Osteocyte (in vitro differentiated cells): ENCODE measurements around the gene CNGA4. TPM values are rescaled to one million over a fixed set of nuclear protein-coding genes. Genes with fewer than 3 reads are reported as not detected.

Experiments
- DNase-seq: peaks from one replicate; pipeline ENCODE4 v3.0.0; 2021; ENCODE audit warnings: mixed read lengths; ENCODE audit not compliant: unreplicated experiment; ENCODE audit errors: extremely low spot score
- H3K27ac Mint-ChIP-seq: one replicate; pipeline ENCODE4 v1.8.0; 2021; ENCODE audit warnings: mild to moderate bottlenecking, mixed read lengths; ENCODE audit not compliant: unreplicated experiment
- H3K27me3 Mint-ChIP-seq: one replicate; pipeline ENCODE4 v1.8.0; 2021; ENCODE audit warnings: mixed read lengths; ENCODE audit not compliant: unreplicated experiment
- H3K36me3 Mint-ChIP-seq: one replicate; pipeline ENCODE4 v1.8.0; 2021; ENCODE audit warnings: mixed read lengths; ENCODE audit not compliant: unreplicated experiment
- H3K4me1 Mint-ChIP-seq: one replicate; pipeline ENCODE4 v1.8.0; 2021; ENCODE audit warnings: mixed read lengths; ENCODE audit not compliant: unreplicated experiment
- H3K4me3 Mint-ChIP-seq: one replicate; pipeline ENCODE4 v1.8.0; 2021; ENCODE audit warnings: mild to moderate bottlenecking, moderate library complexity, mixed read lengths; ENCODE audit not compliant: unreplicated experiment
- H3K9me3 Mint-ChIP-seq: one replicate; pipeline ENCODE4 v1.8.0; 2021; ENCODE audit warnings: mixed read lengths; ENCODE audit not compliant: unreplicated experiment
- CTCF ChIP-seq: fragments of 200-600 bp; sonication (generic); IDR thresholded peaks from 2 replicates; pipeline ENCODE4 v1.5.0; 2021; ENCODE audit warnings: antibody characterized with exemption, mild to moderate bottlenecking, moderate library complexity
- total RNA-seq: library from RNA; stranded (reverse); gene quantifications from 2 replicates; pipeline ENCODE4 v1.2.1, GENCODE V29; 2021

Gene CNGA4
- total RNA-seq, 1 donor from 2014 or later: not detected

- no peak for DNase-seq
- peaks cover 4% of the 10 kb centered on the region for H3K4me1 Mint-ChIP-seq
- H3K9me3 Mint-ChIP-seq: no peaks in the 10 kb centered on the region
- H3K4me3 Mint-ChIP-seq: no peak within 1 kb of the TSS
- peaks cover 11% of the 10 kb centered on the region for H3K27me3 Mint-ChIP-seq
- H3K27ac Mint-ChIP-seq: no peak within 1 kb of the TSS
- TF ChIP-seq CTCF: no peak
- peaks cover 7% of the 10 kb centered on the region for H3K36me3 Mint-ChIP-seq
These were observed 39.6 kb upstream of the CNGA4 start, which contains the start of gene OR52W1 for GRCh38 chr11:6199174-6199810. Gene OR52W1 (plus strand): TSS chr11:6199224. CDS start chr11:6199224, 0 bp downstream.

GRCh38 chr11:6200975-6201374 is 37.9 kb upstream of the CNGA4 start:
- no peak for DNase-seq
- Mint-ChIP-seq H3K4me3 (no peak overlapping the region), H3K9me3 (no peaks in the 10 kb centered on the region), H3K27ac (no peak overlapping the region), H3K27me3 (peaks cover 6% of the 10 kb centered on the region), H3K36me3 (peaks cover 13% of the 10 kb centered on the region), H3K4me1 (peaks cover 4% of the 10 kb centered on the region)
- TF ChIP-seq CTCF: no peak

- no peak for TF ChIP-seq CTCF
- Mint-ChIP-seq H3K27ac (no peak overlapping the region), H3K9me3 (no peaks in the 10 kb centered on the region), H3K27me3 (peaks cover under 1% of the 10 kb centered on the region), H3K4me3 (no peak overlapping the region), H3K4me1 (peaks cover 4% of the 10 kb centered on the region), H3K36me3 (peaks cover 13% of the 10 kb centered on the region)
- no peak for DNase-seq
These were observed 37.4 kb upstream of the CNGA4 start for GRCh38 chr11:6201481-6201880.

GRCh38 chr11:6202041-6202440 is 36.8 kb upstream of the CNGA4 start:
- Mint-ChIP-seq H3K4me1 (peaks cover 4% of the 10 kb centered on the region), H3K4me3 (no peak overlapping the region), H3K36me3 (peaks cover 13% of the 10 kb centered on the region)

GRCh38 chr11:6203327-6203726 is 35.6 kb upstream of the CNGA4 start:
- Mint-ChIP-seq H3K9me3 (no peaks in the 10 kb centered on the region), H3K4me3 (no peak overlapping the region), H3K4me1 (peaks cover 4% of the 10 kb centered on the region), H3K27me3 (no peaks in the 10 kb centered on the region), H3K36me3 (peaks cover 13% of the 10 kb centered on the region), H3K27ac (no peak overlapping the region)
- no peak for DNase-seq
- TF ChIP-seq CTCF: no peak

More at GRCh38 chr11:6202041-6202440, 36.8 kb upstream of the CNGA4 start:
- no peaks in the 10 kb centered on the region for H3K9me3 Mint-ChIP-seq
- no peak overlapping the region for H3K27ac Mint-ChIP-seq
- H3K27me3 Mint-ChIP-seq: no peaks in the 10 kb centered on the region
- TF ChIP-seq CTCF: no peak
- DNase-seq: no peak
